ENCODE measurements around the gene SDCBP2.
A peak's percentile ranks its signal among the peaks of the same experiment; 100 is the strongest.

The SDCBP2 gene

DNA sequence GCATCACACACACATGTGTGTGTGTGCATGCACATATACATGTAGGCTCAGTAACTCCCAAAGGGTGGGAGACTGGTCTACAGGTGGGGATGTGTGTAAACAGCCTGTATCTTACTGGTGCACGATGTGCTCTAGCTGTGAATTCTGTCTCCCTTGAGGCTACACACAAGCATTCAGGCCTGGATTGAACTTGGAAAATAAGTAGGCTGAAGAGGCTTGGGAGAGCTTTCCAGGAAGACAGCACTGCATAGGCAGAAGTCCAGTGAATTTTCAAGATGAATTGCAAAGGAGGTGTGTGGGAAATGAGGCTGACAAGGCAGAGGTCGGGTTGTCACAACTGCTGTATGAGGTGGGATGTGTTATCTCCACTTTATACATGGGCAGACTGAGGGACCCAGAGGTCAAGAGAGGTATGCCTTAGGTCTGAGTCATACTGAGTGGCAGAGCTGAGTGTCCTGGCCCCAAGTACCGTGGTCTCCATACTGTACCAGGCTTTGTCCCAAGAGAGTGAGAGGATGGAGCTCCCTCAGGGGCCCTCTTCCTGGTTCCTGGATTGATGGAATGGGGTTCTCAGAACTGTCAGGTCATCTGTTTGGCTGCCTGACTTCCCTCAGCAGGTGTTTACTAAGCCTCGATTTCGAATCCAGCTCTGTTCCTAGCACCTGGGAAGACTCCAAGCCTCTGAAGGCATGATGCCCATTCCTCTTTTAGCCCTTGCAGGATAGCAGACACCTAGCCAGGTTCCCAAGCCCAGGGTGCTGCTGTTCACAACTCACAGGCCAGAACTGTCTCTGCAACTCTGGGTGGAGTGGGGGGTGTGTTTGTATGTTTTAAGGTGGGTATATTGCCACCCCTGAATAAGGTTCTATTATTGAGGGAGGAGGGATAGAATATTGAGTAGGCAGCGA, 48.5 kb downstream of the SDCBP2 start:
- no peak overlapping the region for H3K4me3 ChIP-seq (ENCODE audit: low read length)
- no peak for TF ChIP-seq ZNF274 (IDR thresholded peaks at IDR 0.05; ENCODE audit: low read depth, low read length)

- TF ChIP-seq ZNF274 (IDR thresholded peaks at IDR 0.05; ENCODE audit: low read depth, low read length): no peak
- H3K4me3 ChIP-seq (ENCODE audit: low read length): no peak overlapping the region
Observed at GRCh38 chr20:1278993-1279392, 49.9 kb downstream of the SDCBP2 start.

DNA sequence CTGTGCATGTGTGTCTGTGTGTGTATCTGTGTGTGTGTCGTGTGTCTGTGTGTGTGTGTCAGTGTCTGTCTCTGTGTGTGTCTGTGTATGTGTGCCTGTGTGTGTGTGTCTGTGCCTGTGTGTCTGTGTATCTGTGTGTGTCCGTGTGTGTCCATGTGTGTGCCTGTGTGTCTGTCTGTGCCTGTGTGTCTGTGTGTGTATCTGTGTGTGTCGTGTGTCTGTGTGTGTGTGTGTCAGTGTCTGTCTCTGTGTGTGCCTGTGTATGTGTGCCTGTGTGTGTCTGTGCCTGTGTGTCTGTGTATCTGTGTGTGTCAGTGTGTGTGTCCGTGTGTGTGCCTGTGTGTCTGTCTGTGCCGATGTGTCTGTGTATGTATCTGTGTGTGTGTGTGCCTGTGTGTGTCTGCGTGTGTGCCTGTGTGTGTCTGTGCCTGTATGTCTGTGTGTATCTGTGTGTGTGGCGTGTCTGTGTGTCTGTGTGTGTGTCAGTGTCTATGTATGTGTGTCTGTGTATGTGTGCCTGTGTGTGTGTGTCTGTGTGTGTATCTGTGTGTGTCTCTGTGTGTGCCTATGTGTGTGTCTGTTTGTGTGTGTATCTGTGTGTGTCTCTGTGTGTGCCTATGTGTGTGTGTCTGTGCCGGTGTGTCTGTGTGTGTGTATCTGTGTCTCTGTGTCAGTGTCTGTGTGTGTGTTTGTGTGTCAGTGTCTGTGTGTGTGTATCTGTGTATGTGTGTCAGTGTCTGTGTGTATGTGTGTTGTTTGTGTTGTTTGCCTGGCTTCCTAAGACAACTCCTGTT, 51.2 kb downstream of the SDCBP2 start:
- H3K4me3 ChIP-seq (ENCODE audit: low read length): no peak overlapping the region
- no peak for TF ChIP-seq ZNF274 (IDR thresholded peaks at IDR 0.05; ENCODE audit: low read depth, low read length)

- no peak for TF ChIP-seq ZNF274 (IDR thresholded peaks at IDR 0.05; ENCODE audit: low read depth, low read length)
- no peak overlapping the region for H3K4me3 ChIP-seq (ENCODE audit: low read length)
Observed at GRCh38 chr20:1275919-1276318, 53.0 kb downstream of the SDCBP2 start.

GRCh38 chr20:1274485-1275311, 54.2 kb downstream of the SDCBP2 start:
- no peak overlapping the region for H3K4me3 ChIP-seq (ENCODE audit: low read length)
- no peak for TF ChIP-seq ZNF274 (IDR thresholded peaks at IDR 0.05; ENCODE audit: low read depth, low read length)

DNA sequence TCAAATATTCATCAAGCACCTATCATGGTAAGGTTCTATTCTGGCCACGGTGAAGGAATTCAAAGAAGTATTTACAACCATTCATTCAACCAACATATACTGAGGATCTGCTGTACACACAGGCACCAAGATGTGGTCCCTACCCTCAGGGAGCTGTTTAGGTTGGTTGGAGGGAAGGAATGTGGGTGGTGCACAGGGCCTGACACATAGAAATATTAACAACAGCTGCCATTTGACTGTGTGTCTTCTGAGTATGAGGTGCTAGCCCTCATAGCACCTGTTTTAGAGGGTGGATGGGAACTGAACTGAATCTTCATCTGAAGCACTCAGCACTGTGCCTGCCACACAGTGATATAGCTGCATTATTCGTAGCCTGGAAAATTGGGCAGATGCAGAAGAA, 55.6 kb downstream of the SDCBP2 start:
- TF ChIP-seq ZNF274 (IDR thresholded peaks at IDR 0.05; ENCODE audit: low read depth, low read length): no peak
- H3K4me3 ChIP-seq (ENCODE audit: low read length): no peak overlapping the region

DNA sequence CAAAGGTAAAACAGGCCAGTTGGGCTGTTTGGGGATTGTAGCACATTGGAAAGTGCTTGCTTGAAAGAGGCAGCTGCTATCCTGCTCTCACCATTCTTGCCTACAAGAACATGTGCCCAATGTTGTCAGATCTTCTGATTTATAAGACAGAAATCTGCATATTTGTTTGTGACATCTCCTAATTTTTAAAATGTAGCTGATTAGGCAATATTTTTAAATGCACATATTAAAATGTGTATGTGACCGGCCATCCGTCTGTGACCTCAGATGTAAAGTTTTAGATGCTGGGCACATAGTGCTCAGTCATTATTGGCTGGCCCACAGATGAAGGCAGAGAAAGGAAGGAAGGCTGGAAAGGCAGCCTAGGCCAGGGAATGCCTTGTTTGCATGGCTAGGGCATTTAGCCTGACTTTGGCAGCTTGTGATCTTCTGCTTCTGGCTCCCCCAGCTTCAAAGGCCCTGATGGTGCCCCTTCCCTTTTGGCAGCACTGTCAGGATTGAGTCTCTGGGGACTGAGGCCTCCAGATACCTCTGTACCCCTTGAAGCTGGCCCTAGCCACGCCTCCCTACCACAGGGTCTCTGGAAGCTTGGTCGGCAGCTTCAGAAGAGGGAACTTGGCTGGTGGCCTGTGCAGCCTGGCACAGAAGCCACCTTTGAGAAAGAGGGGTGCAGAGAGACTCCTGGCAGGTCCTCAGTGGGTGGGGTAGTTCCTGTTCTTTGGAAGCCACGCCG, 56.4 kb downstream of the SDCBP2 start:
- H3K4me3 ChIP-seq (ENCODE audit: low read length): no peak overlapping the region
- no peak for TF ChIP-seq ZNF274 (IDR thresholded peaks at IDR 0.05; ENCODE audit: low read depth, low read length)

GRCh38 chr20:1269850-1270249, 59.1 kb downstream of the SDCBP2 start:
- TF ChIP-seq ZNF274 (IDR thresholded peaks at IDR 0.05; ENCODE audit: low read depth, low read length): no peak
- no peak overlapping the region for H3K4me3 ChIP-seq (ENCODE audit: low read length)

- no peak for TF ChIP-seq ZNF274 (IDR thresholded peaks at IDR 0.05; ENCODE audit: low read depth, low read length)
- H3K4me3 ChIP-seq (ENCODE audit: low read length): no peak overlapping the region
Observed at GRCh38 chr20:1269235-1269634, 59.7 kb downstream of the SDCBP2 start.

DNA sequence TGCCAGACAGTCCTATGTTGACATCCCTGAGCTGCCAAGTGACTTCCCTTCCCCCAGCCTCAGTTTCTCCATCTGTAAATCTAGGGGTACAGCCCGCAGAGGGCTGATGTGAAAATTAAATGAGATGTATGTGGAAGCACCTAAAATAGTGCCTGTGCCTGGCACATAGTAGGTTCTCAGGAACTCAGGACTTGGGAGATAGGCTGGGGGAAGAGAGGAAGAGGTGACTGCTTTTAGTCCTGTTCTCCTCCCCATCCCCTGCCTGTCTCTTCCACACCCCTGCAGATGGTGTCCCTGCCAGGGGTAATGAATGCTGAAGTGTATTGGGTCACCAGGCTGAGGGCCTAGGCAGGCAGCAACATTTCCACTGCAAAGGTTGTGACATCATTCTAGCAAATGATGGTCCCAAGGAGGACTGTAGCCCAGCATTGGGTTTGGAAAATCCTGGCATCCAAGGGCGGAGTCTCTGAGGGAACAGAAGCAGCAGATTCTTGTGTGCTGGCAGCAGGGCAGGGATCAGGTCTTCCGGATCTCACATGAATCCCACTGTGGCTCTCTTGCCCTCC, 61.0 kb downstream of the SDCBP2 start:
- H3K4me3 ChIP-seq (ENCODE audit: low read length): no peak overlapping the region

GRCh38 chr20:1267161-1267560, 61.8 kb downstream of the SDCBP2 start:
- TF ChIP-seq ZNF274 (IDR thresholded peaks at IDR 0.05; ENCODE audit: low read depth, low read length): no peak
- no peak overlapping the region for H3K4me3 ChIP-seq (ENCODE audit: low read length)

More for the DNA sequence above, 61.0 kb downstream of the SDCBP2 start:
- no peak for TF ChIP-seq ZNF274 (IDR thresholded peaks at IDR 0.05; ENCODE audit: low read depth, low read length)

- TF ChIP-seq ZNF274 (IDR thresholded peaks at IDR 0.05; ENCODE audit: low read depth, low read length): no peak
- H3K4me3 ChIP-seq (ENCODE audit: low read length): peak within 1 kb of the TSS; percentile 36
Observed at GRCh38 chr20:1266167-1266973, 62.6 kb downstream of the SDCBP2 start, which contains the start of gene SNPH. Gene SNPH, plus strand, starts transcription at chr20:1266294. Its CDS starts 29,946 bp downstream, at chr20:1296240.
